ENCODE data around the gene MYO5A. TPM values are rescaled to one million over a fixed set of nuclear protein-coding genes. Genes with fewer than 3 reads are reported as not detected.
A peak's percentile ranks its signal among the peaks of the same experiment; 100 is the strongest.

The MYO5A gene
- polyA plus RNA-seq, 2 of the 4 experiments (the other 2 are of a cell fraction) = 15.1 to 46.7 TPM

GRCh38 chr15:52486003-52486996 is 42.4 kb downstream of the MYO5A start:
- CTCF ChIA-PET = interaction anchor here (0.6 to 1.1 kb wide), 3 partner anchors 50 to 230 kb away, joined by 3 to 5 read pairs (median 3); no protein-coding TSS in a partner anchor
- WGBS (ENCODE audit: missing lambda C conversion rate) = 79% methylated on average over 11 of the region's 11 CpGs
- FAIRE-seq = no peak
- Histone ChIP-seq H3K9me3 (no peaks in the 10 kb centered on the region), H3K27ac (no peak overlapping the region), H3K4me2 (no peak overlapping the region), H3K4me3 (no peak overlapping the region), H3K4me1 (0 out of 3 replicates have a peak, but pooled peaks cover 4% of the 10 kb centered on the region)
- peak in 1 of 2 experiments; percentile 31; a peak in 1 of 6 replicates for ATAC-seq
- DNase-seq (ENCODE audit: low read depth in 1 of 2, low spot score in 1 of 2) = no peak
- POLR2A ChIA-PET = no interaction called here
- TF ChIP-seq RCOR1 (IDR thresholded peaks at IDR 0.05; ENCODE audit: low read depth, low read length) (no peak), RARB (CRISPR knock-in tag; IDR thresholded peaks at IDR 0.05) (no peak), ESRRA (IDR thresholded peaks at IDR 0.05; ENCODE audit: borderline replicate concordance, low read length) (no peak), GATA3 (IDR thresholded peaks at IDR 0.05; ENCODE audit: borderline replicate concordance) (no peak), ZSCAN20 (CRISPR knock-in tag; IDR thresholded peaks at IDR 0.05) (no peak), MAZ (IDR thresholded peaks at IDR 0.05; ENCODE audit: borderline replicate concordance, low read depth, low read length) (no peak)

GRCh38 chr15:52485290-52485689 is 43.4 kb downstream of the MYO5A start:
- WGBS (ENCODE audit: missing lambda C conversion rate) = 97% methylated on average over 2 of the region's 2 CpGs
- H3K4me1 ChIP-seq = 0 out of 3 replicates have a peak, but pooled peaks cover 3% of the 10 kb centered on the region
- no peak overlapping the region for H3K4me3 ChIP-seq
- ChIA-PET POLR2A (no interaction called here), CTCF (no interaction called here)
- no peak overlapping the region for H3K27ac ChIP-seq
- TF ChIP-seq MAX (IDR thresholded peaks at IDR 0.05) (no peak), HMGXB4 (CRISPR knock-in tag; IDR thresholded peaks at IDR 0.05; ENCODE audit: borderline replicate concordance) (no peak), MAFK (IDR thresholded peaks at IDR 0.05; ENCODE audit: partially characterized antibody) (peak; percentile 86), SMC3 (IDR thresholded peaks at IDR 0.05) (no peak)
- no peak overlapping the region for H3K4me2 ChIP-seq
- ATAC-seq (no peak), DNase-seq (ENCODE audit: low read depth in 1 of 2, low spot score in 1 of 2) (no peak), FAIRE-seq (no peak)
- H3K9me3 ChIP-seq = no peaks in the 10 kb centered on the region

- Histone ChIP-seq H3K4me1 (0 out of 3 replicates have a peak, but pooled peaks cover 3% of the 10 kb centered on the region), H3K9me3 (peaks cover 1% of the 10 kb centered on the region; the same call in 1 of the 3 replicates), H3K27ac (no peak overlapping the region), H3K4me3 (no peak overlapping the region), H3K4me2 (no peak overlapping the region)
- ChIA-PET CTCF (no interaction called here), POLR2A (no interaction called here)
- no peak for TF ChIP-seq HOXB5 (CRISPR knock-in tag; IDR thresholded peaks at IDR 0.05)
- ATAC-seq (no peak), FAIRE-seq (no peak), DNase-seq (ENCODE audit: low read depth in 1 of 2, low spot score in 1 of 2) (no peak)
- 76% methylated on average over 3 of the region's 3 CpGs for WGBS (ENCODE audit: missing lambda C conversion rate)
Measured at GRCh38 chr15:52483707-52484106, 45.0 kb downstream of the MYO5A start.

- TF ChIP-seq POLR2A (IDR thresholded peaks at IDR 0.05; ENCODE audit: low read length) = no peak
- TF ChIP-seq HDAC2 (IDR thresholded peaks at IDR 0.05) = no peak
- no peak for TF ChIP-seq RAD21 (conservative IDR thresholded peaks at IDR 0.05 in 1 of 2, IDR thresholded peaks at IDR 0.05 in 1 of 2)
- TF ChIP-seq HOXA7 (CRISPR knock-in tag; IDR thresholded peaks at IDR 0.05) = no peak
- ChIA-PET CTCF (interaction anchor here (1.2 kb wide), 1 partner anchor 27 kb away, joined by 4 read pairs; no protein-coding TSS in a partner anchor), POLR2A (no interaction called here)
- Histone ChIP-seq H3K4me2 (no peak overlapping the region), H3K9me3 (peaks cover 10% of the 10 kb centered on the region), H3K4me1 (0 out of 3 replicates have a peak, but pooled peaks cover 3% of the 10 kb centered on the region), H3K27ac (no peak overlapping the region), H3K4me3 (no peak overlapping the region)
- no peak for FAIRE-seq
- no peak for ATAC-seq
- no peak for DNase-seq (ENCODE audit: low read depth in 1 of 2, low spot score in 1 of 2)
- WGBS (ENCODE audit: missing lambda C conversion rate) = 64% methylated on average over 3 of the region's 3 CpGs
Measured at GRCh38 chr15:52481915-52482314, 46.8 kb downstream of the MYO5A start.
